HFFc6 (cell line): ENCODE measurements around the gene CHRM4. TPM values are rescaled to one million over a fixed set of nuclear protein-coding genes. Genes with fewer than 3 reads are reported as not detected.

Experiments used
- DNase-seq: peaks from one replicate; pipeline ENCODE4 v3.0.0-alpha.2; 2018
- H3K27ac Mint-ChIP-seq: 2 replicates; pipeline ENCODE4 v1.8.0; 2020; ENCODE audit warnings: mild to moderate bottlenecking, mixed read lengths
- H3K27me3 Mint-ChIP-seq: 2 replicates; pipeline ENCODE4 v1.8.0; 2021; ENCODE audit warnings: mild to moderate bottlenecking, moderate library complexity, mixed read lengths; ENCODE audit not compliant: insufficient read depth
- H3K36me3 Mint-ChIP-seq: 2 replicates; pipeline ENCODE4 v1.8.0; 2021; ENCODE audit warnings: low read depth, mixed read lengths
- H3K4me1 Mint-ChIP-seq: 2 replicates; pipeline ENCODE4 v1.8.0; 2020; ENCODE audit warnings: low read depth, mixed read lengths
- H3K4me3 Mint-ChIP-seq: 2 replicates; pipeline ENCODE4 v1.8.0; 2020; ENCODE audit warnings: mild to moderate bottlenecking, moderate library complexity, mixed read lengths
- H3K9me3 Mint-ChIP-seq: 2 replicates; pipeline ENCODE4 v1.8.0; 2020; ENCODE audit warnings: mild to moderate bottlenecking, mixed read lengths
- total RNA-seq, 6 experiments: library from RNA; stranded (reverse); fragmentation: NEBNext Ultra II Directional; extraction: Animal tissue kit (Norgen Biotek cat#: 25700); gene quantifications; 2 replicates in 1 of 6; 3 replicates in 5 of 6; pipeline ENCODE4 v1.2.3, GENCODE V29; 2021
- TF ChIP-seq, protein P1 (sequence below): fragments of 200-600 bp; sonication (generic); IDR thresholded peaks from 2 replicates; pipeline ENCODE4 v1.5.0; 2021; ENCODE audit warnings: antibody characterized with exemption, mild to moderate bottlenecking

CHRM4 gene
- total RNA-seq, 6 experiments from 2014 or later: not detected

DNA sequence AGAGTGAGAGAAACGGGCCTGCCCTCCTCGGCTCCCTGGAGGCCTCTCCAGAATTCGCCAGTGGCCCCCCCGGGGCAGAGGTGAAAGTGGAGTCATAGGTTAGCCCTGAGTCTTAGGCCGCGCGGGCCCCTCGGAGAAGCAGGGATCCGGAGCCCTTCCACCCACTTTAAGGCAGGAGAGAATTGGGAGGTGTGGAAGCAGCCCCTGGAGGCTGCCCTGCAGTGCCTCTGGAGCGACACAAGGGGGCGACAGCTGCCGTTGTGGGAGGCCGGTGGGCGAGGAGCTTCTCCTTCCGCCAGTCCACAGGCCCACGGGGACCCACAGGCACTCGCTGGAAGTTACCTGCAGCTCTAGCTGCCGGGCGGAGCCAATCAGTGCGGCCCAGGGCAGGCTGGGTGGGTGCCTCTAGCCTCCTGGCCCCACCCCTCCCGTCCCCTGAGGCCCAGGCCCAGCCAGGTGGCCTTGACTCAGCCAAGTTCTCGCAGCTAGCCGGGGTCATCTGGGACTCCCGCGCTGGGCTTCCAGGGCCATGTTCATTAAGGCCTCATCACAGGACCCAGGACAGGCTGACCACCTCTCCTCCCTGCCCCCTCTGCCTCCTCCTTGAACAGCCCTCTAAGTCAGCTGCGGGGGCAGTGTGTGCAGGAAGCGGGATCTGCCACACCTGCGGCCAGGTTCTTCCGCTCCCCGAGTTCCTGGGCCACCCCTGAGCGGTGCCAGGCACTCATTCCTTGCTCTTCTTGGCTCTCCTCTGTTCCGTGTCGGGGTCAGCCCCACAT, 39.3 kb downstream of the CHRM4 start:
- TF ChIP-seq, protein P1, sequence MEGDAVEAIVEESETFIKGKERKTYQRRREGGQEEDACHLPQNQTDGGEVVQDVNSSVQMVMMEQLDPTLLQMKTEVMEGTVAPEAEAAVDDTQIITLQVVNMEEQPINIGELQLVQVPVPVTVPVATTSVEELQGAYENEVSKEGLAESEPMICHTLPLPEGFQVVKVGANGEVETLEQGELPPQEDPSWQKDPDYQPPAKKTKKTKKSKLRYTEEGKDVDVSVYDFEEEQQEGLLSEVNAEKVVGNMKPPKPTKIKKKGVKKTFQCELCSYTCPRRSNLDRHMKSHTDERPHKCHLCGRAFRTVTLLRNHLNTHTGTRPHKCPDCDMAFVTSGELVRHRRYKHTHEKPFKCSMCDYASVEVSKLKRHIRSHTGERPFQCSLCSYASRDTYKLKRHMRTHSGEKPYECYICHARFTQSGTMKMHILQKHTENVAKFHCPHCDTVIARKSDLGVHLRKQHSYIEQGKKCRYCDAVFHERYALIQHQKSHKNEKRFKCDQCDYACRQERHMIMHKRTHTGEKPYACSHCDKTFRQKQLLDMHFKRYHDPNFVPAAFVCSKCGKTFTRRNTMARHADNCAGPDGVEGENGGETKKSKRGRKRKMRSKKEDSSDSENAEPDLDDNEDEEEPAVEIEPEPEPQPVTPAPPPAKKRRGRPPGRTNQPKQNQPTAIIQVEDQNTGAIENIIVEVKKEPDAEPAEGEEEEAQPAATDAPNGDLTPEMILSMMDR: peak; percentile 89
- Mint-ChIP-seq H3K27ac (no peak overlapping the region), H3K27me3 (no peaks in the 10 kb centered on the region; the same call in 1 of the 2 replicates), H3K9me3 (no peaks in the 10 kb centered on the region), H3K4me1 (peaks cover 23% of the 10 kb centered on the region), H3K36me3 (no peaks in the 10 kb centered on the region; the same call in 1 of the 2 replicates), H3K4me3 (no peak overlapping the region)
- no peak for DNase-seq

DNA sequence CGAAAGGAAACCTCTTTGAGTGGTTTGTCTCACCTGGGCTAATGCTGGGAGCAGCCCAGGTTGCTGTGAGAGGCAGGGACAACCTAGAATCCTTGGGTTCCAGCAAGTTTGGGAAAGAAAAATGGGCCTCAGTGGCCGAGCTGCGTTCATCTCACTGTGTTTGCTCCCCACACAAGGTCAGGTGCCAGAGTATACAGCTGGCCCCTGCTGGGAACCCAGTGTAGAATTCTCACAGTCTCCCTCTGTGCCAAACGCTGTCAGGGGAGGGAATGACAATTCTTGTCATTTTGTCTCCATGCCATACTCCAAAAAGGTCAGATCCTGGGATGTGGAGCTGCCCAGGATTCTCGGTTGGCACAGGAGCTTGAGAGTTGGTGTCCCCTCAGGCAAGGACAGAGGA, 40.0 kb downstream of the CHRM4 start:
- no peak for DNase-seq
- TF ChIP-seq, protein P1: no peak
- Mint-ChIP-seq H3K36me3 (no peaks in the 10 kb centered on the region; the same call in 1 of the 2 replicates), H3K4me1 (peaks cover 23% of the 10 kb centered on the region), H3K27me3 (no peaks in the 10 kb centered on the region; the same call in 1 of the 2 replicates), H3K9me3 (no peaks in the 10 kb centered on the region), H3K27ac (no peak overlapping the region), H3K4me3 (no peak overlapping the region)

DNA sequence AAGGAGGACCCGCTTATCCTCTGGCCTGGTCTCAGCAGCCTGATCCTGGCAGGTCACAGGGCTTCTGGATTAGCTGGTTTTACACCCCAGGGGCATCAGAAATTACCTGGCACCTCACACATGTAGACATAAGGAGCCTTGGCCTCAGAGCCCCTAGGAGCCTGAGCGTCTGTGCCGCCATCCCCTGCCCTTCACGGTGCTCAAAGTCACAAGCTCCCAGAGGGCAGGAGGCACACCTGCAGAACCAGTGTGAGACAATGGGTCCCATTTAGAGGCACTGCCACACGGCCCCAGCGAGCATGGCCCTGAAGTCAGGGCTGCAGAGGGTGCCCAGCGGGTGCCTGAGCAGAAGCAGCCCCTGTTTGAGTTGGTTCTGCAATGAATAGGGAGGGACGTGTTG, 40.4 kb downstream of the CHRM4 start:
- Mint-ChIP-seq H3K27me3 (no peaks in the 10 kb centered on the region; the same call in 1 of the 2 replicates), H3K4me1 (peaks cover 23% of the 10 kb centered on the region), H3K4me3 (no peak overlapping the region), H3K27ac (no peak overlapping the region), H3K9me3 (no peaks in the 10 kb centered on the region), H3K36me3 (no peaks in the 10 kb centered on the region; the same call in 1 of the 2 replicates)
- TF ChIP-seq, protein P1: no peak
- DNase-seq: no peak

DNA sequence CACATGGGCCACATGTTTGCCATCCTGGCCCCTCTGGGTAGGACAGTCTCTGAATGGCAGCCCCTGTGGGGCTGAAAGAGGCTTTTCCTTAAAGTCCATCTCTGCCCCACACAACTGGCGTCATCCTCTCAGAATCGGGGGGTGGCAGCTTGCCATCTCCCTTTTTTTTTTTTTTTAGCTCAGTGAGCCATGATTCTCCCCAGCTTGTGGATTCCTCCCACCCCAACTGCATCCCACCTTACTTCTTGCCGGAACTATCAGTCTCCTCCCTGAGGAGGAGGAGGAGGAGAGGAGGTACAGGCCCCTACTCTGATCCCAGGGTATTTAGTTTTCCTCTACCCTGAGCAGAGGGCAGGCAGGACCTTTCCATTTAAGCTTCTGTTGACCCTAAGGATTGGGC, 40.9 kb downstream of the CHRM4 start:
- peaks cover 22% of the 10 kb centered on the region for H3K4me1 Mint-ChIP-seq
- H3K36me3 Mint-ChIP-seq: no peaks in the 10 kb centered on the region; the same call in 1 of the 2 replicates
- H3K9me3 Mint-ChIP-seq: no peaks in the 10 kb centered on the region
- TF ChIP-seq, protein P1: no peak
- no peak overlapping the region for H3K27ac Mint-ChIP-seq
- H3K27me3 Mint-ChIP-seq: no peaks in the 10 kb centered on the region; the same call in 1 of the 2 replicates
- no peak for DNase-seq
- H3K4me3 Mint-ChIP-seq: no peak overlapping the region

DNA sequence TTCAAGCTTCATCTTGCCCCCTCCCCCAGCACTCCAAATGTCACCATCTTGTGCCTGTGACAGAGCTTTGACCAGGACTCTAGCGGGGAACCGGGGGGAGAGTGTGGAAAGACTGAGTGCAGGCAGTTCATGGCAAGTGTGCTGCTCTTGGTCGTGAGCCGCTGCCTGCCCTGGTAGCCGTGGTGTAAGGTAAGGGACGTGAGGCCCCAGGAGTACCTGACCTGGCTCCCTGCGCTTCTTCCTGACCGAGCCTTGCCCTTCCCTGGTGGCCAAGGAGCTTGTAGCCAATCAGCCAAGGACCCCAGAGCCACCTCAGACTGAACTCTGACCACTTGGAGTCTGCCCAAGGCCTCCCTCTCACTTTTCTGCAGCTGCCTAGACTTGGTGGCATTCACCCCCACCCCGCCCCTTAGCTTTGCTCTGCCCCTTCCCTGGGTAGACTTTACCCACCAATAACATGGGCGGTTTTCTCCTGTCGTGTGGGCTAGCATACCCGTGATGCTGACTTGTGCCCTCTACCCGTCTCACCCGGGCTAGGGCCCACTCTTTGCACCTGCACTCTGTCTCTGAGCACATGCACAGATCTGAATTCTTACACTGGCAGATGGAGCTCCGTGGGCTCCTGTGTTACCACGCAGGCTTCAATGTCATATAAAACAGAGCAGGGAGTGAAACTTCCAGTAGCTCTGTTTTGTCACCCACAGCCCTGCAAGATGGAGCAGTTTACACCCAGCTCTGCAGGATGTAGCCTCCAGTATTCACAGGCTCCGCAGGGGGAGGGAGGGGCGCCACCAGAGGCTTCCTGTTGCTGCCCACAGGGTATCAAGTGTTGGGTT, 42.8 kb downstream of the CHRM4 start:
- TF ChIP-seq, protein P1: no peak
- H3K36me3 Mint-ChIP-seq: no peaks in the 10 kb centered on the region; the same call in 1 of the 2 replicates
- H3K27me3 Mint-ChIP-seq: peaks cover 5% of the 10 kb centered on the region
- H3K9me3 Mint-ChIP-seq: no peaks in the 10 kb centered on the region
- H3K27ac Mint-ChIP-seq: peak overlapping the region; percentile 42; the same call in 1 of the 2 replicates
- peak overlapping the region; percentile 86 for H3K4me3 Mint-ChIP-seq
- H3K4me1 Mint-ChIP-seq: peaks cover 22% of the 10 kb centered on the region
- DNase-seq: no peak
